Omental fat pad (tissue), 4 donors: ENCODE measurements around the gene TMEM201. TPM values are rescaled to one million over a fixed set of nuclear protein-coding genes. Genes with fewer than 3 reads are reported as not detected.
A peak's percentile ranks its signal among the peaks of the same experiment; 100 is the strongest.

ENCODE experiments used
- ATAC-seq: fragments of 150-250 bp; one replicate; pipeline ENCODE4 v1.9.1; 2016; ENCODE audit warnings: mild to moderate bottlenecking, moderate library complexity; ENCODE audit not compliant: low FRiP score
- DNase-seq: peaks from one replicate; pipeline ENCODE4 v3.0.0-alpha.2; 2019; ENCODE audit warnings: low spot score
- CTCF ChIP-seq, 3 donors: fragments of 450-650 bp; IDR thresholded peaks; one replicate each; pipeline ENCODE4 v1.5.1; 2016 to 2017; ENCODE audit warnings: antibody characterized with exemption in 3 of 3, mild to moderate bottlenecking in 3 of 3, moderate library complexity in 2 of 3
- total RNA-seq, 4 donors: library from RNA; depleted of rRNA; stranded (reverse); fragments of >200 nt; gene quantifications; one replicate each; pipeline ENCODE4 v1.1.0, GENCODE V29; 2016

Gene TMEM201
- total RNA-seq, 4 donors from 2014 or later, result 4.5 to 13.1 (median 6.8) TPM

DNA sequence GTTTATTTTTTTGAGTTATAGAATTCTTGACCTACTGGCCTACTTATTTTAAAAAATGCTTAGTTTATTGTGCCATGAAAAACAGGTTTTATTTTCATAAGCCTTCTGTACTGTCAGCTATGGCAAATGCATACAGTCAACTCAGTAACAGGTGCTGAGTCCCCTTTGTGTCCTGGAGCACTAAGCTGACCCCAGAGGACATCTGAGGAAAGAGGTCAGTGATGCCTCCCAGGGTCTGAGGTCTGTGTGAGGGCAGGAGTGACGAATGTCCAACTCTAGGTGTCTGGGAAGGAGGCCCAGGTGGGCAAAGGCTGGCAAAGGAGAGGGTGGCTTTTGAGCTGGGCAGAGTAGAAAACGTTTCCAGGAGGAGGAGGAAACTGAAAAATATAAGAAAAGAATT lies 7.8 kb upstream of the TMEM201 start:
- no peak for TF ChIP-seq CTCF (IDR thresholded peaks at IDR 0.05)
- no peak for DNase-seq
- ATAC-seq, result no peak

DNA sequence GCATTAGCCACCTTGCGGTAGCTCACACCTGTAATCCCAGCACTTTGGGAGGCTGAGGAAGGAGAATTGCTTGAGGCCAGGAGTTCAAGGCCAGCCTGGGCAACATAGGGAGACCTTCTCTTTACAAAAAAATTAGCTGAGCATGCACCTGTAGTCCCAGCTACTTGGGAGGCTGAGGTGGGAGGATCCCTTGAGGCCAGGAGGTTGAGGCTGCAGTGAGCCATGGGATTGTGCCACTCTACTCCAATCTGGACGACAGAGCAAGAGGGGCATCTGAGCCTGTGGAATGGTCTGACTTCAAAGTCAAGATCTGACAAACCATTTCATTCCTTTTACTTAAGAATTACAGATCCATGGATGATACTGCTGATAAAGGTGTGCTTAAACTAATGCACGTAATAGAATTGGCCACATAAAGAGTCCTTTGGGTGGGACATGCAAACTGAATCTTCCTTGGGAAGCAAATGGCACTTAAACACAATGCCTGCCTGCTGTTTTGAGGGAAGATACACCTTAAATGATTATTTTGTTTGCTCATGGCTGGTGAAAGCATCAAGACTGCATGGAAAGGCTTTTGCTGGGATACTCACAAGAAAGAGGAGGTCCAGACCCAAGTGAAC lies 2.5 kb upstream of the TMEM201 start:
- DNase-seq (no peak), ATAC-seq (no peak)
- TF ChIP-seq CTCF (IDR thresholded peaks at IDR 0.05), result no peak

GRCh38 chr1:9589144-9589718 lies 520 bp downstream of the TMEM201 start:
- no peak for TF ChIP-seq CTCF (IDR thresholded peaks at IDR 0.05)
- peak; percentile 10 for ATAC-seq
- no peak for DNase-seq

DNA sequence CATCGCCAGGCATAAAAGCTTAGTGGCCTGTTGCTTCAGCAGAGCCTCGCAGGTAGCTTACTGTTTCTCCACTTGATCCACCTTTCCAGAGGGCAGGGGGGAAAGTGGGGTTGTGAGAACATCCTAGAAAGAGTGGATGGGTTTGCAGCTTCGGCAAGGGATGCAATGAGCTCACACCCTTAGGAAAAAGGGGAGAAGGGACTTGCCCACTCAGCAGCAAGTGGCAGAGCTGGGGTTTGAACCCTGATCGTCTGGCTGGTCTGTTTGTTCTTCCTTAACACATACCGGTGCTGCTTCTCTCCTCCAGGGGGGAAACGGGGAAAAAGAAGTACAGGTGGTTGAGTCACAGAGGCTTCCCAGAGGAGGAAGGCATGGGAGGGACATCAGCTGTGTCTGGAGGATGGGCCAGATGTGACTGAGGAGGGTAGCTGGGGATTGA lies 1.0 kb downstream of the TMEM201 start:
- no peak for ATAC-seq
- no peak for DNase-seq
- no peak for TF ChIP-seq CTCF (IDR thresholded peaks at IDR 0.05)

- DNase-seq (no peak), ATAC-seq (no peak)
- no peak for TF ChIP-seq CTCF (IDR thresholded peaks at IDR 0.05)
Observed at GRCh38 chr1:9590201-9590600, 1.5 kb downstream of the TMEM201 start.

- TF ChIP-seq CTCF (IDR thresholded peaks at IDR 0.05), result no peak
- no peak for ATAC-seq
- DNase-seq, result no peak
Observed at GRCh38 chr1:9590945-9591668, 2.4 kb downstream of the TMEM201 start.
